Stimulated activated naive CD4-positive, alpha-beta T cell treated with Interleukin-2 at 50 U/mL for 16 hours (primary cell): ENCODE data around the gene COMT.

Experiments used
- DNase-seq: peaks from one replicate; lab custom pipeline; 2025; lab: John Stamatoyannopoulos, UW

COMT gene

DNA sequence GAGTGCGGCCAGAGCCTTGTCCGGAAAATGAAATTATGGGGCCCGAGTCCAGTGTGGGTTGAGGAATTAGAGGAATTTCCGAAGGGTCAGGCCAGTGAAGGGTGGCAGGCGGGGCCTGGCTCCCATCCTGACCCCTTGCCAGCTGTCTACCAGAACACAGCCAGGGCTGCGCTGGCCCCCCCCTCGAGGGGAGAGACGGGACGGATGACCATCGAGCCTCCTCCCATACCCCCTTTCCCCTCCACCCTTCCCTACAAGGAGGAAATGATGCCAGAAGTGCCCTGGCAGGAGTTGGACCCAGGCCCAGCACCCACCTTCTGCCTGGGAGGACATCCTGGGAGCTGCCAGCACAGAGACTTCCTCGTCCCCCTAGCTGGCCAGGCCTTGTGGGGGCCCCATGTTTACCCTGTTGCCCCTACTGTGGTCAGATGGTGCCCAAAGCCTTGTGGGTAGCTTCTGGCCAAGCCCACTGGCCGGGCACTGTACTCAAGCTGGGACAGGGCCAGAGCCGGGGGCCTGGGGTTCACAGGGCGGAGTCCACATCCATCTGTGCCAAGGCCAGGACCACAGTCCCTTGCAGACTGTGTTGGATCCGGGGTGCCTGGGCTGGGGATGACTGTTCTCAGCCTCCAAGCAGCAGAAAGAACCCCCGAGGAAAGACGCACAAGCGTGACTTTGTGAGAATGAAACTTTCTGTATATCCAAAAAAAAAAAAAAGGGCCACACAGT, 54.2 kb downstream of the COMT start:
- no peak for DNase-seq

DNA sequence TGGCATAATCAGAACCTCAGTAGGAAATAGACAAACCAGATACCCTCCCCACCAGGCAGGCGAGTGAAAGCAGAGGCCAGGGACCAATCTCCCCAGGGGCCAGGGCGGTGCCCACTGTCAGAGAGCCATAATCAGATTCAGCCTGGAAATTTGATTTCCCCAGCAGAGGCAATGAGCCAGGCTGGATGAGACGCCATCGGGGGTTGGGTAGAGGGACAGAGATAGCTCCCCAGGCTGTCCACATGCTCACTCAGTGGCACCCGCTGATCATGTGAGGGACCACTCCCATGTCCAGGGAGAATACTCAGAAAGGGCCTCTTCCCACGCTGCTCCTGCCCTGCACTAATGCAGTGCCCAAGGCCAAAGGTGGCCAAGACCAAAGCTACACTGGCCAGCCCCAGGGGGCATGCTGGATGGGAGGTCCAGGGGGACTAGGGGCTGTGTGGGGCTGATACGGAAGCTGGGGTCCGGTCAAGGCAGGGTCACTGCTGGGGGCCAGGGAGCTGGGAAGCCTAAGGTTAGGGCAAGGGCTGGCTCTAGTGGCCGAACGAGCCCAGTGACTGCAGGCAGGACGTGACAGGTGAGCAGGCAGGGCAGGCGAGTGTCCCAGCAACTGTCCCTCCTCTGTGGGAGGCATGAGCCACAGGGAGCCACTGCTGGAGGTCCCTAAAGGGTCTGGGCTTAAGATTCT, 55.3 kb downstream of the COMT start:
- no peak for DNase-seq

DNA sequence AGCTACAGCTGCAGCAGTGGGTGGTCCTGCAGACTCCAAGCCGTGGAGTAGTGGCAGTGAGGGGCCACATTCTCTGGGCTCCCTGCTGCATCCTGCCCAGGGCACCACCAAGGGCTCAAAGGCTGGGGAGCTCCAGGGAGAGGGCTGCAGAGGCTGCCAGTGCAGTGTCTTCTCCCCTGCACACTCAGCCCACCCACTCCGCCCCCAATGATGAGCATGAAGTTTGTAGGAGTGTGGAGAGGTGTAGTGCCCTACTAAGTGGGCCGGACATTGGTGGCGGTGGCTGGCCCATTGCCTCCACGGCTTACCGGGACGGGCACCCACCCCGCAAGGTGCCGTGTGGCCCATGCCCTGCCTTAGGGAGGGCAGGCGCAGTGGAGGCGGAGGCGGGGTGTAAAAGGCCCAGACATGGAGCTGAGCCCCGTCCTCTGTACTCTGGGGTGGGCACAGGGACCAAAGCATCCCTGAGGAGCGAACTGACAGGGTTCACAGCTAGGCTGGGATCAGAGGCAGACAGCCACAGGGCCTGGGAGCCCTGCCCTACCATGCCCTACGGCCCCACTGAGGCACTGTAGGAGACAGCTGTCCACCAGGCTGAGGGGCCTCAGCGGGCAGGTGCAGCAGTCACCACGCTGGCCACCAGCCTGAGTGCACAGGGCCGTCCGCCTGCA, 56.1 kb downstream of the COMT start:
- DNase-seq: no peak

DNA sequence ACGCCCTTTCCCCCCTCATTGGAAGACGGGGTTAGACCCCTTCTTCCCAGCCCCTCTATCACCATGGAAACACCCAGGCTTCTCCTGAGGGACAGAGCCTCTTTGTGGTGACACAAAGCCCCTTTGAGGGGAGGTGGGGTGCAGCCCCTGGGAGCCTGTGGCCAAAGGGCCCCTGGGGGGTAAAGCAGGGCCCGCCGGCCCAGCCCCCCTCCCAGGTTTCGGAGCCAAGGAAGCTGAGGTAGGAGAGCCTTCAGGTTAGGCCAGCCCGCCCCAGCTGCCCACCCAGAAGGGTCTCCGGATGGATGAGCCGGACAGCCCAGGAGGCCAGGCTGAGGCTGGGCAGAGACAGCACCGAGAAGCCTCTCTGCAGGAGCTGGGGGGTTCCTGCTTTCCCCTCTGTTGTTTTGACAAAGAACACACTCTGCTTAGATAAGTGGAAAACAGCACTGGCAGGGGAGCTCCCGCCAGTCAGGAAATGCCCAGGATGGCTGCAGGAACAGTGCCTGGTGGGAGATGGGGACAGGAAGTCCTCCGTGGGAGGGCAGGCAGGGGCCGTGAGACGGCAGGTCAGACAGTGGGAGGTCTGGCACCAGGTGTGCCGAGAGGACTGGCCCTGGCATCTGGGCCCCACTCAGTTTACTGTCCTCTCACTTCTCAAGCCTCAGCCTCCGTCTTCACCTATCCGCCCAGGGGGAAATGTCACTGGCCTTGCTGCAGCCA, 56.8 kb downstream of the COMT start:
- DNase-seq: no peak

DNA sequence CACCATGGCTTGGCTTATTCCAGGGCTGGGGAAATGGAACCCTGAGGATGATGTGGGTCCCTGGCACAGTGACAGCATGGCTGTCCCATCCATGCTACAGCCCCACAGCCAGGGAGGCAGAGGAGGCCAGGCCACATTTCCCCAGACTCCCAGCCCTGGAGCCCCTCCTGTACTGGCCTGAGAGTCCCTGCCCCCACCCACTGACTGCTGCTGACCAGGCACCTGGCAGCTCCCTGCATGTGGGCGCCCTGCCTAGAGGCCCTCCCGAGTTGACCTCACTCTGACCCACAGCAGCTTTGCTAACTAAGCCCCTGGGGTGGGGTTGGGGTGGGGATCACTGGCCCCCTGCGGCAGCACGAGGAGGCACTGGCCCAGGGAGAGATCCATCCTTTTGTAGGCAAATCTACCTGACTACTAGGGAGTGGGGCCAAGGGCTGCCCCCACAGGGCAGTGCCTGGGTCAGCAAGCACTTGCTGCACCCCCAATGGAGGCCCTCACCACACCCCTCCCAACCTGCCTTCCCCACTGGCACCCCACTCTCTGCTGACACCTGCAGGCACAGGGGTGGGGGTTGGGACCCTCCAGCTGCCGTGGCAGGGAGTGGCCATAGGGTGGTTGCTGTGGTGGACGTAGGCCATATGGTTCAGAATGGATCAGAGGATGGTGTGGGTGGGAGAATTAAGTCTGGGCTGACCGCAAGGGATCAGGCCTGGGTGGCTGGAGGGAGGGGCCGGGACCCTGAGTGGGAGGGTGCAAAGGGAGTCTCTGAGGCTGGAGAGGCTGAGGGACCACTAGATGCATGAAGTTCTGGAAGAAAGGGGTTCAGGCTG, 57.6 kb downstream of the COMT start:
- DNase-seq: no peak

DNA sequence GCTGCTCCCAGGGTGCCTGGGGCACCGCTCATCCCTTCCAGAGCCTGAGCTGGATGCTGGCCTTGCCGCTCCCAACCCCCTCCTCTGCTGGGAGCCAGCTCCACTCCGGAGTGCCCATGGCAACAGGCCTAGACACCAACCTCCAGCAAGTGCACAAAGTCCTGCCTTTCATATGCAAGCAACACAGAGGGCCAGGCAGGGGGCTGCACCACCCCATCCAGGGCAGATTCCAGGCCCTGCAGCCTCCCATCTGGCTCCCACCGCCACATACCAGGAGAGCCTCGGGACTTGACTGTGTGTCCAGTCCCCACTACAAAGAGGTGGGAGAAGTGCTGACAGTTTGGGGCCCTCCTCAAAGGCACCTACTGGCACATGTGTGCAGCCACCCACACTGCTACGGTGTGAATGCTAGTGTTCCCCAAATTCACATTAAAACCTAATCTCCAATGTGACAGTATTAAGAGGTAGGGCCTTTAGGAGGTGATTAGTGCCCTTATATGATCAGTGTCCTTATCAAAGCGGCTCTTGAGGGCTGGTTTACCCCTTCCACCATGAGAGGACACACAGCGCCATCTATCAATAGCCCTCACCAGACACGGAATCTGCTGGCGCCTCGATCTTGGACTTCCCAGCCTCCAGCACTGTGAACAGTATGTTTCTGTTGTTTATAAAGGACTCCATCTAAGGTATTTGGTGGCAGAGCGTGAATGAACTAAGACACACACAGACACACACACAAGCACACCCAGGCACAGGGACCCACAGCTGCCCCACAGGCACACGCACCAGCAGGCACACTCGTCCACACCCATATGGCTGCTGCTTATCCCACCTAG, 58.9 kb downstream of the COMT start:
- no peak for DNase-seq

DNA sequence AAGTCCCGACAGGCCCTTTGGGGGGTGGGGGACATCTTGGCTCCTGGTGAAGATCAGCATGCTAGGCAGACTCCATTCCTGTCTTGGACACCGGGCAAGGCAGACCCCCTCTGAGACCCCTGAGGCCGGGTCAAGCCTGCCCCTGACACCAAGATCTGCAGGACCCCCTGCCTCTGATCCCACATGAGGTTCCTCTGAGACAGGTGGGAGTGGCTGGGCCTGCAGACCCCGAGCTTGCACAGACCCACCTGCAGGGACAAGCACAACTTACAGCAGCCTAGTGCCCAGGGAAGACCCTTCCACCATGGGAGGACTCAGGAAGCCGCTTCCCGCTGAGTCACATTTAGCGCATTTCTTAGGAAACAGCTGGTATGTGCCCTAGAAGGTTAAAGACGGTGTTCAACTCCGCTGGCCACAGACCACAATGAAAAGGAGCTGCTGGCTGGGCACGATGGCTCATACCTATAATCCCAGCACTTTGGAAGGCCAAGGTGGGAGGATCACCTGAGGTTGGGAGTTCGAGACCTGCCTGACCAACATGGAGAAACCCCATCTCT, 59.6 kb downstream of the COMT start:
- DNase-seq: no peak

DNA sequence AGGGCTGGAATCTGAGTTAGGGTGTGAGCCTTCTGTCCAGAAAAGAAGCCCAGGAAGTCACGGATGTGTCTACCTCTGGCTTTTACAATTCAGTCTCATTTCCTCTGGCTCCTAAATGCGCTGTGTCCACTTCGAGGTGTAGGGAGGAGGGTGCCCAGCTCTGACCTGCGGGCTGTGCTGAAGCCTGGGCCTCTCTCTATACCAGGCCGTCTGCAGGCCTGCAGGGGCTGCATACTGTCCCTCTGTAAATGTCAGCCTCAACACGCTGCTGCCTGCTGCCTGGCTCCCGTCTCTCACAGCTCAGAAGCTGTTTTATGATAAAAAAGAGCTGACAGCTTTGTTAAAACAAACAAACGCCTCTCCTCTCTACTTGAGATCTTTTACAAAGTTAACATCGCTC, 60.6 kb downstream of the COMT start:
- no peak for DNase-seq

DNA sequence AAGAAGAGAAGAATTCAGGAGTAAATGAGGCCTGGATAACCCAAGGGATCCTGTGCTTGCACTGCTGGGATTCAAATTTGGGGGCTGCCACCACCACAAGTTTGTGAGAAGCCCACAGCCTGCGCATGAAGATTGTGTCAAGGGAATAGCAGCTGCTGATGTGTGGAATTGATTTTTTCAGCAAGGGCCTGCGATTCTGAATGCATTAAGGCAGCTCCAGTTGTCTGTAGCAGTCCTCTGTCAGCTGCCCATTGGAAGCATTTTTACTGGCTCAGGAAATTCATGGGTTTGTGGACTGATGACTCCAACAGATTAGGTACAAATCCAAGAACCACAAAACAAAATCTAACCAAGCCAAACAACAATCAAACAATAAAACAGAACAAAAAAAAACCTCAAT, 61.1 kb downstream of the COMT start:
- DNase-seq: no peak

DNA sequence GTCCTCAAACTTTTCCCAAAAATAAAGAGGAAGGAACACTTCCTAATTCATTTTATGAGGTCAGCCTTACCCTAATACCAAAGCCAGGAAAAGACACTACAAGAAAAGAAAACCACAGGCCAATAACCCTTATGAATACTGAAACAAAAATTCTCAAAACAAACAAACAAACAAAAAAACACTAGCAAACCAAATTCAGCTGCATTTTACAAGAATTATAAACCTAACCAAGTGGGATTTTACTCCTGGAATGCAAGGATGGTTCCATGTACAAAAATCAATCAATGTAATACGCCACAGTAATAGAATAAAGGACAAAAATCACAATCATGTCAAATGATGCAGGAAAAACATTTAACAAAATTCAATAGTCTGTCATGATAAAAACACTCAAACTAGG, 61.7 kb downstream of the COMT start:
- no peak for DNase-seq

DNA sequence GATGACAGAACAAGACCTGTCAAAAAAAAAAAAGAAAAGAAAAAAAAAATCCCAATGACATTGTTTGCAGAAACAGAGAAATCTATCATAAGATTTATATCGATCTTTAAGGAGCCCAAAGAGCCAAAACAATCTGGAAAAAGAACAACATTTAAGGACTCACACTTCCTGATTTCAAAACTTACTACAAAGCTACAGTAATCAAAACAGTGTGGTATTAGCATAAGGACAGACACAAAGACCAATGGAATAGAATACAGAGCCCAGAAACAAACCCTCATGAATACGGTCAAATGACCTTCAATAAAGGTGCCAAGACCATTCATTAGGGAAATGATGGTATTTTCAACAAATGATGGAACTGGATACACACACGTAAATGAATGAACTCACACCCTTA, 62.9 kb downstream of the COMT start:
- no peak for DNase-seq

DNA sequence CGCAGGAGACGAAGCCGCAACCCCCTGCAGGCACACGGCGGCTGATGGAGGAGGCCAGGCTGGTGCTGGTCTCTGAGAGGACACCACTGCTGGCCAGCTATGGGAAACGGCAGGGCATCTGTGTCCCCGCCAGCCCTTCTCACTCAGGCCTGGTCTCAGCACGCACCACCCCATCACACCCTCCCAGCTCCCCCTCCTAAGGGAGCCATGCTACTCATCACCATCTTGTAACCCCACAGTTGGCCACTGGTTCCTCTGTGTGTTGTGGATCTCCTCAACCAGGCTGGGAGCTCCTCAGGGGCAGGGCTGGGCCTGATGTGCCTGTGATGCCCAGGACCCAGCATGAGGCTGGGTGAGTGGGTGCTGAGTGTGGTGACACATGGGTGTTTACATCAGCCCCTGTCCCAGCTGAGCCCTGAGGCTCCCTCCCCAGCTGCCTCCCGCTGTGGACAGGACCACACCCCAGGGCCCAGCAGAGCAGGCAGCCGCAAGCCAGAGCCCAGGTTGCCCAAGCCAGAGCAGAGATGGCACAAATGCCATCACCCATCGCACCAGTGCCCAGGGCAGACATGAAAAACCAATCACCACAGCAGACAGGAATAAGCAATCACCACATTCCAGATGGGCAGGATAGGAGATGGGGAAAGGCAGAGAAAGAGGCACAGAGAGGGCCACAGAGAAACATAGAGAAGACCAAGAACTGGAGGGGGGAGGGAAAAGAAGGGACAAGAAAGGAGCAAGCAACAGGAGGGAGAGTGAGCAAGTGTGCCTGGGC, 66.8 kb downstream of the COMT start:
- DNase-seq: no peak

DNA sequence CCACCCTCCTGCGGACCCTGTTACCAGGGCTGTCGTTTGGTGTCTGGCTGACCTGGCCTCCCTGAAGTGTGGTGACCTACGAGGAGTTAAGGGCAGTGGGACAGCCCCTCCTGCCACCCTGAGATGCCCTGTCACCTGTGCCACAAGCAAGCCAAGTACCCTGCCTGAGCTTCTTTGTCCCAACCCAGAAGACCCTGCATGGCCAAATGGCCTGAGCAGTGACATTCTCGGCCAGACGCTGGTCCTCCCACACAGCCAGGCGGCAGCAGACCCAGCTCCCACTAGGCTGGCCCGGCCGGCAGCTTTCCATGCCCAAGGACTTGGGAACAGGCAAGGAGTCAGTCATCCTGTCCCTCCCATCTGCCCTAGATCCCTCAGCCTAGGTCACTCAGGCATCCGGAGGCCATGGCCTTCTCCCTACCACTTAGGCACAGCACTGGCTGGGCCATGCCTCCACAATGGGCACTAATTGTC, 67.5 kb downstream of the COMT start:
- DNase-seq: no peak

DNA sequence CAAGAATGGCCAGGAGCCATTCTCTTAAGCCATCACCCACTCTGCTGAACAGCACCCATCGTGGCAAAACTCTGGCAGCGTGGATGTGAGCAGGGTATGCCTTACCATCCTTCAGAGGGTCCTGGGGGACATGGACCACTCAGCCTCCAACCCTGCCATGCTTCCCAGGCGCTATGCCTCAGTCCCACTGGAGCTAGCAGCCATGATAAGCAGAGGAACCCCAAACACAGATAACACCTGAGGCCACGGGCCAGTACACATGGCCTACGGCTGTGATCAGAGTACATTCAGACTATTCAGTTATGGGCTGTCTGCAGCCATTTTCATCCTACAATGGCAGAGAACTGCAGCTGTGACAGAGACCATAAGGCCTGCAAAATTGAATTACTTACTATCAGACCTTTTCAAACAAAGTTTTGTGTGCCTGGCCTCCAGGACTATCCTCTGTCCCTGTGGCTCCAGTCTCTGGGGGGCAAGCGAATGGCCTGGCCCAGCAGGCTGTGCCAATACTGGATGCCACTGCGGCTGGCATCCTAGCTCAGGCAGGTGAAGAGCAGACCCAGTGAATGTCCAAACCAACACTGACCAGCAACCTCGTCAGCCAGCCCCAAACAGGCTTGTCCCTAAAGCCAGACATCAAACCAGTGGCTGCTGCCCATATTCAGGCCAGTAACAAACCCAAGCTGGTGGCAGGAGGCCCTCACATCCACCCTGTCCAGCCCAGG, 68.2 kb downstream of the COMT start:
- DNase-seq: no peak

DNA sequence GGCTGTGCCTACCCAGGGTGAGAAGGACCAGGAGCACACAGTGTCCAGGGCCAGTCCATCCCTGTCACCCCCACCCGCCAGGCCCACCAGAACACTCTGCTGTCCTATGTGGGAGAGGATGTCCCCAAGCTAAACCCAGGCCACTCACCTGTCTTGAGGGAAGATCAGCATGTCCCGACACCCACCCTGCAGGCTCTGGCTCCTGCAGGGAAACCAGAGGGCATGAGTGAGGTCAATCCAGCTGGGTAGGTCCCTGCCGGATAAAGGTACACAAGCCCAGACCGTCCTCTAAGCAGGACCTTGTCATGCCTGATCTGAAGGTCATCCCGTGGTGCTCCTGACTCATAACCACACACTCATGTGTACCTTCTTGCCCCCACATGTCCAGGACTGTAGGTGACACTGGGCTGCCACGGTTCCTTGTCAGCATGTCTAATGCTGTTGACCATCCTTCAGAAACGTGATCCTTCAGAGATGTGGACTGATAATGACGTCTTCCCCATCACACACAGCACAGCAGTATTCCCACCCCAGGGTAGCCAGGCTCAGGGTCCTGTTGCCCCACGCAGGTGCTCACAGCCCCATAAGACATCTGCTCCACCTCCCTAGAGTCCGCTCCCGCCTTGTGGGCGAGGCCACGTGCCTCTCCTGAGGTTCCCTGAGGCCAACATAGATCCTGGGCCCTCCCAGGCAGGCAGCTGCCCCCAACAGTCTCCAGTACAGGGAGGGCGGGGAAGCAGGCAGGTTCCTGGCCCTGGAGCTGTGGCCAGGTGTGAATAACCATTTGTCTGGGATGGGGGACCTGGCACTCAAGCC, 68.9 kb downstream of the COMT start:
- no peak for DNase-seq

DNA sequence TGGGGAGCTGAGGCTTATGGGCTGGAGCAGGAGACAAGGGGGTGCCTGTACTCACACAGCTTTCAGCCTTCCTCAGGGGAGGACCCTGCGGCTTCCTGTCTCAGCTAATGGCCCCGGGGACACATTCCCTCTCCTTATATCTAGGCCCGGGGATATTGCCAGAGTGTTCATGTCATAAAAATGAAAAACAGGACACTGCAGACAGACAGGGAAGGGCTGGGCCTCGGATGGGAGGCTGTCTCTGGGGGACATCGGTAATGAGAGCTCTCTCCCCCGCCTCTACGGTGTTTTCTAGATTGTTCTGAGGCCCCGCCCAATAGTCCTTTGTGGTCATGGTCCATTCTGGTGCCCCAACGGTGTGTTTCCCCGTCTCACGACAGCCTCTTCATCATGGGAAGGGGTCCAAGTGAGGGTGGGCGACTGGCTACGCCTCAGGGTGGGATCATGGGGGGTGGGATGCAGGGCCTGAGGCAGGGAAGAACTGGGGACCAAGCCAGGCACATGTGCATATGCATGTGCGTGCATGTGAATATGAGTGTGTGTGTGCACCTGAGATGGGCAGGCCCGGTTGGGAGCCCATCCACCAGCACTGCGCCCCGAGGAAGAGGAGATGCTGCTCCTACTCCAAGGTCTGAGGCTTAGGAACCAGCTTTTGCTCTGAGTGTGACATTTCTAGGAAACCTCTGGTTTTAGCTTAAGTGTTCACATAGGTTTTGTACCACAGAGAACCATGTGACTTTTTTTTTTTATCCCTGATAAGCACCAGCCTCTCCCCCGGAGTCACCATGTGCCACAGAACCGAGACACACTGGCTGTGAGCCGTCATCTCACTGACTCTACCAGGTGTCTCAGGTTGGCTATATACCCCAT, 69.8 kb downstream of the COMT start:
- DNase-seq: no peak
